SU-DHL-6 (cell line): ENCODE measurements around the gene PLAC1.

Experiments used
- H2AFZ ChIP-seq: fragments of 200-600 bp; sonication (generic); 2 replicates; pipeline ENCODE4 v1.6.1; 2014; ENCODE audit warnings: low read depth, mild to moderate bottlenecking, moderate library complexity, mixed read lengths, antibody characterized with exemption, low read length; ENCODE audit not compliant: severe bottlenecking
- H3F3A ChIP-seq: fragments of 200-600 bp; shearing (Covaris generic); 2 replicates; pipeline ENCODE4 v1.6.0; 2016; ENCODE audit warnings: antibody characterized with exemption, mild to moderate bottlenecking; ENCODE audit not compliant: insufficient read depth
- H3K27ac ChIP-seq: fragments of 200-600 bp; sonication (generic); 2 replicates; pipeline ENCODE4 v1.5.1; 2016; ENCODE audit warnings: low read depth, mild to moderate bottlenecking, low read length, moderate library complexity, mixed read lengths
- H3K27me3 ChIP-seq: fragments of 200-600 bp; sonication (generic), shearing (Covaris generic); 2 replicates; pipeline ENCODE4 v1.6.0; 2014; ENCODE audit warnings: mild to moderate bottlenecking, low read length
- H3K36me3 ChIP-seq: fragments of 200-600 bp; sonication (generic); 2 replicates; pipeline ENCODE4 v1.6.1; 2014; ENCODE audit warnings: mild to moderate bottlenecking, low read length, mixed read lengths
- H3K4me2 ChIP-seq: fragments of 300-600, 200-600 bp; shearing (Covaris generic), sonication (generic); 2 replicates; pipeline ENCODE4 v1.6.0; 2014; ENCODE audit warnings: low read length, low read depth, mild to moderate bottlenecking; ENCODE audit not compliant: poor library complexity, severe bottlenecking
- H3K4me3 ChIP-seq: fragments of 200-600 bp; sonication (generic); 2 replicates; pipeline ENCODE4 v1.5.1; 2014; ENCODE audit warnings: antibody characterized with exemption, low read length, mild to moderate bottlenecking, mixed read lengths; ENCODE audit not compliant: insufficient read depth, poor library complexity, severe bottlenecking
- H3K79me2 ChIP-seq: fragments of 200-600 bp; sonication (generic); 2 replicates; pipeline ENCODE4 v1.6.1; 2014; ENCODE audit warnings: mild to moderate bottlenecking, low read length, moderate library complexity; ENCODE audit not compliant: insufficient read depth
- H3K9ac ChIP-seq: fragments of 200-600 bp; sonication (generic); 2 replicates; pipeline ENCODE4 v1.7.0; 2014; ENCODE audit warnings: mild to moderate bottlenecking, low read length
- H3K9me2 ChIP-seq: fragments of 200-600 bp; sonication (generic); replicated peaks from 2 replicates; pipeline ENCODE4 v1.6.1; 2014; ENCODE audit warnings: low read length; ENCODE audit not compliant: insufficient read depth
- H3K9me3 ChIP-seq: fragments of 200-600 bp; sonication (generic); 2 replicates; pipeline ENCODE4 v1.6.1; 2014; ENCODE audit warnings: low read length, mixed read lengths; ENCODE audit not compliant: insufficient read depth
- H4K20me1 ChIP-seq: fragments of 200-600 bp; sonication (generic); 2 replicates; pipeline ENCODE4 v1.6.1; 2014; ENCODE audit warnings: low read depth, mild to moderate bottlenecking, antibody characterized with exemption, low read length, moderate library complexity, mixed read lengths
- EZH2phosphoT487 ChIP-seq: fragments of 200-600 bp; sonication (generic), shearing (Covaris generic); conservative IDR thresholded peaks from 2 replicates; pipeline ENCODE4 v1.6.1; 2018; ENCODE audit warnings: mild to moderate bottlenecking, antibody characterized with exemption, low read length, moderate library complexity, mixed read lengths
- TF ChIP-seq, protein P1 (sequence below): fragments of 200-600 bp; sonication (generic); IDR thresholded peaks from one replicate; pipeline ENCODE4 v1.5.1; 2017; ENCODE audit warnings: antibody characterized with exemption, mild to moderate bottlenecking, low read length, moderate library complexity; ENCODE audit not compliant: insufficient read depth, poor library complexity, severe bottlenecking

Gene PLAC1

DNA sequence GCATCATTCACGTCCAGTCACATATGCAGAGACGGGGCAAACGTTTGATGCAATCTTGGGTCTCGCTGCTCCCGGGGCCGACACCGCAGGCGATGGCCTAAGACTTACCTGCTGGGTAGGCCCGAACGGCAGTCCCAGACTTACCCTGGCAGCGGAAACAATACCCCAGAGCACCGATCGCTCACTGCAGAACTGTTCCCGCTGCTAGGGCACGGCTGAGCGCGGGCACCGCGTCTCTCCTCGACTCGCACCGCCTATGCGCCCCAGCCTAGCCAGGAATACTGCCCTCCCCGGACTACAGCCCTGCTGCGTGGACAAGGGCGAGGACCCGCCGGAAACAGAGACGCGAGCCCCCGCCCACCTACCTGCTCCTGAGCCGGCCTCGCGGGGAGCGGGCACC is 112.1 kb downstream of the PLAC1 start:
- Histone ChIP-seq H3F3A (no peaks in the 10 kb centered on the region), H3K4me3 (no peak overlapping the region), H3K9ac (no peak overlapping the region), H3K36me3 (no peaks in the 10 kb centered on the region), H3K9me3 (no peaks in the 10 kb centered on the region), H3K79me2 (no peaks in the 10 kb centered on the region), H3K9me2 (no peaks in the 10 kb centered on the region), H3K27ac (no peak overlapping the region), H2AFZ (no peak overlapping the region), H3K27me3 (no peaks in the 10 kb centered on the region), H3K4me2 (no peak overlapping the region), H4K20me1 (no peaks in the 10 kb centered on the region)
- TF ChIP-seq EZH2phosphoT487 = no peak
- TF ChIP-seq, protein P1, sequence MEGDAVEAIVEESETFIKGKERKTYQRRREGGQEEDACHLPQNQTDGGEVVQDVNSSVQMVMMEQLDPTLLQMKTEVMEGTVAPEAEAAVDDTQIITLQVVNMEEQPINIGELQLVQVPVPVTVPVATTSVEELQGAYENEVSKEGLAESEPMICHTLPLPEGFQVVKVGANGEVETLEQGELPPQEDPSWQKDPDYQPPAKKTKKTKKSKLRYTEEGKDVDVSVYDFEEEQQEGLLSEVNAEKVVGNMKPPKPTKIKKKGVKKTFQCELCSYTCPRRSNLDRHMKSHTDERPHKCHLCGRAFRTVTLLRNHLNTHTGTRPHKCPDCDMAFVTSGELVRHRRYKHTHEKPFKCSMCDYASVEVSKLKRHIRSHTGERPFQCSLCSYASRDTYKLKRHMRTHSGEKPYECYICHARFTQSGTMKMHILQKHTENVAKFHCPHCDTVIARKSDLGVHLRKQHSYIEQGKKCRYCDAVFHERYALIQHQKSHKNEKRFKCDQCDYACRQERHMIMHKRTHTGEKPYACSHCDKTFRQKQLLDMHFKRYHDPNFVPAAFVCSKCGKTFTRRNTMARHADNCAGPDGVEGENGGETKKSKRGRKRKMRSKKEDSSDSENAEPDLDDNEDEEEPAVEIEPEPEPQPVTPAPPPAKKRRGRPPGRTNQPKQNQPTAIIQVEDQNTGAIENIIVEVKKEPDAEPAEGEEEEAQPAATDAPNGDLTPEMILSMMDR = no peak

DNA sequence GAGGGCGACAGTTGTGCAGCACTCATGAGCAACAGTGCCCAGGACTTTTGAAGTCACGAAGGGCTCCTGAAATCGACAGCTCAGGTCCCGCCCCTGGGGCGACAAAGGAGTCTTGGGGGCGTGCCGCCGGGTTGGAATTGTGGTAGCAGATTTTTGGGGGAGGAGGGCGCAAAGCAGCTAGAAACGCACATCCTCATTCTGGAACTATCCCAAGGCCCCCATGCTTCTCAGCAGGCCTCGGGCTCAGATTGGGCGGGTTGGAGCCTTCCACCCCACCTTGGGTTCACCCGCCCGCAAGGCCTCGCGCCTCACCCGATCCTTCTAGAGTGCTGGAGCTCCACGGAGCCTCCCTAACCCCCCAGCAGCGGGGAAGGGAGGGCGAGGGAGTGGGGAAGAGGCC is 112.8 kb downstream of the PLAC1 start:
- no peaks in the 10 kb centered on the region for H4K20me1 ChIP-seq
- no peak overlapping the region for H2AFZ ChIP-seq
- no peaks in the 10 kb centered on the region for H3K36me3 ChIP-seq
- no peak overlapping the region for H3K4me3 ChIP-seq
- no peak for TF ChIP-seq EZH2phosphoT487
- TF ChIP-seq, protein P1 = no peak
- H3K9me3 ChIP-seq = no peaks in the 10 kb centered on the region
- no peak overlapping the region for H3K9ac ChIP-seq
- no peaks in the 10 kb centered on the region for H3K9me2 ChIP-seq
- no peaks in the 10 kb centered on the region for H3K79me2 ChIP-seq
- no peaks in the 10 kb centered on the region for H3K27me3 ChIP-seq
- H3K27ac ChIP-seq = no peak overlapping the region
- no peaks in the 10 kb centered on the region for H3F3A ChIP-seq
- no peak overlapping the region for H3K4me2 ChIP-seq

DNA sequence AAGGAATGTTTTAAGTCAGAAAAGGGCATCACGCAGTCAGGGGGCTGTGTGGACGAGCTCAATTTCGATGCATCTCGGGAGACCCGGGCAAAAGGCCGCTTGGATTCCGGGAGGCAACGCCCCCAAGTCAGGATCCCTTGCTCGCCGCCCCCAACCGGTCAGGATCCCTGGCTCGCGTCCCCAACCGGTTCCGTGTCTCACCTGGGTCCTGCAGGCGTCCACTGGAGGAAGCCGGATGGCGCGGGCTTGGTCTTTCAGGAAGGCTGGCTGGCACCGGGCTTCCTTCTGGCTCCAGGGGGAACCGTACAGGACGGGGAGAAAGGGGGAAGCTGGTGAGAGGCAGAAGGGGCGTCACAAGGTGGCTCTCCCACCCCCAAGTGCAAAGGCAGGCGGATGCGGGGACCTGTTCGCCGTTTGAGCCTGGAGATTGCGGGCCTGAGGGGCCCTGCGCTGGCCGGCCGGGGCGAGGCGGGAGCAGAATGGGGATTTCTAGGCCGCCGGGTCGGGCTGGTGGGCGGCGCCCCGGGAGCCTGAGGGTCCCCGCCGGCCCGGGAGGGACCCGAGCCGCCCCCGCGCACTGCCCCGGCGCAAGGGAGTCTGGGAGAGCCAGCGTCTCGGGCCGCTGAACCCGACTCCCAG is 113.6 kb downstream of the PLAC1 start:
- H3K79me2 ChIP-seq = no peaks in the 10 kb centered on the region
- H3F3A ChIP-seq = no peaks in the 10 kb centered on the region
- no peak overlapping the region for H3K27ac ChIP-seq
- no peaks in the 10 kb centered on the region for H3K9me3 ChIP-seq
- no peak overlapping the region for H3K9ac ChIP-seq
- H3K4me2 ChIP-seq = no peak overlapping the region
- no peaks in the 10 kb centered on the region for H4K20me1 ChIP-seq
- no peak for TF ChIP-seq EZH2phosphoT487
- TF ChIP-seq, protein P1 = no peak
- no peak overlapping the region for H2AFZ ChIP-seq
- no peaks in the 10 kb centered on the region for H3K36me3 ChIP-seq
- H3K4me3 ChIP-seq = no peak overlapping the region
- H3K9me2 ChIP-seq = no peaks in the 10 kb centered on the region
- no peaks in the 10 kb centered on the region for H3K27me3 ChIP-seq

DNA sequence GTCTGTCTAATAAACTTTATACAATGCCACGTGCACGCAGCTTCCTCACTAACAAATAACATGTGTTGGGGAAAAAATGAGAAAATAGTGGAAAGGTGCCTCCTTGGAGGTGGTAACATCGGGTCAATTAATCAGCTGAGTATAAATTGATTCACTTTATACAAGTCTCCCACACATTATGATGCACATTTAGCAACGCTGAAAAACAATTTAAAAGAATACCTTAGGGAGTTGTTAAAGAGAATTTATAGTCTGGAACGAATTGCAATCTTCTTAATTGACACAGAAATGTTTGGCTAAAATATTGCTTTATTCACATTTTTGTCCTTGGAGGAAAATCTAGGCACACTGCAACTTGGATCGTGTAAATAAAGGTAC is 114.1 kb downstream of the PLAC1 start:
- no peak for TF ChIP-seq EZH2phosphoT487
- TF ChIP-seq, protein P1 = no peak
- H3K27ac ChIP-seq = no peak overlapping the region
- H3K27me3 ChIP-seq = no peaks in the 10 kb centered on the region
- H3K4me3 ChIP-seq = no peak overlapping the region
- no peak overlapping the region for H2AFZ ChIP-seq
- no peaks in the 10 kb centered on the region for H4K20me1 ChIP-seq
- no peaks in the 10 kb centered on the region for H3F3A ChIP-seq
- H3K4me2 ChIP-seq = no peak overlapping the region
- H3K79me2 ChIP-seq = no peaks in the 10 kb centered on the region
- no peak overlapping the region for H3K9ac ChIP-seq
- H3K9me3 ChIP-seq = no peaks in the 10 kb centered on the region
- no peaks in the 10 kb centered on the region for H3K36me3 ChIP-seq
- no peaks in the 10 kb centered on the region for H3K9me2 ChIP-seq
